NB4 (cell line): Measurements from ENCODE around the gene SETDB2.

ENCODE experiments used
- CTCF ChIP-seq: IDR thresholded peaks from one replicate; pipeline ENCODE4 v1.5.1; 2012; ENCODE audit warnings: low read depth, low read length
- POLR2A ChIP-seq: IDR thresholded peaks from 2 replicates; pipeline ENCODE4 v1.6.1; 2011; ENCODE audit warnings: mild to moderate bottlenecking; ENCODE audit not compliant: insufficient read length; ENCODE audit errors: extremely low read depth

GRCh38 chr13:49521224-49521623 is 77.2 kb downstream of the SETDB2 start:
- TF ChIP-seq CTCF (no peak), POLR2A (no peak)
